ENCODE results near the gene ULK2. TPM values are rescaled to one million over a fixed set of nuclear protein-coding genes. Genes with fewer than 3 reads are reported as not detected.
"Not testable (repeated sequence)": the region's sequence is repeated elsewhere in the genome, so short reads cannot be mapped to it uniquely, and the experiment has no call there.

The ULK2 gene
- total and polyA plus RNA-seq, 2 donors from 2014 or later = 6.6 to 16.3 TPM

- no peaks in the 10 kb centered on the region for H3K9me3 ChIP-seq (ENCODE audit: control insufficient read depth in 2 of 3, insufficient read depth in 1 of 3, low read length in 3 of 3)
- intact Hi-C loops (cut with DNase I) = no loop called here
- peaks cover 0 to 2% (median 0%) of the 10 kb centered on the region in 3 donors for H3K4me1 ChIP-seq (ENCODE audit: control insufficient read depth in 2 of 3, insufficient read depth in 2 of 3, low read depth in 1 of 3, low read length in 3 of 3)
- no peak overlapping the region for H3K4me3 ChIP-seq (ENCODE audit: low read length in 3 of 3)
- H3K9ac ChIP-seq (ENCODE audit: low read length in 3 of 3) = no peak overlapping the region
- peaks cover 0 to under 1% (median 0%) of the 10 kb centered on the region in 3 donors for H3K36me3 ChIP-seq (ENCODE audit: control insufficient read depth in 2 of 3, insufficient read depth in 3 of 3, low read length in 3 of 3)
- no peak overlapping the region for H3K27ac ChIP-seq (ENCODE audit: low read depth in 2 of 2, low read length in 2 of 2)
- DNase-seq = no peak
- no peak for FAIRE-seq
- H3K27me3 ChIP-seq (ENCODE audit: control insufficient read depth, insufficient read depth, low read length) = no peaks in the 10 kb centered on the region
- no peak for TF ChIP-seq CTCF (IDR thresholded peaks at IDR 0.05; ENCODE audit: borderline replicate concordance, extremely low read depth, insufficient read depth)
Measured at GRCh38 chr17:19896679-19897078, 28.9 kb upstream of the ULK2 start.

GRCh38 chr17:19890554-19890953, 22.8 kb upstream of the ULK2 start:
- DNase-seq; H3K9me3 ChIP-seq (ENCODE audit: control insufficient read depth in 2 of 3, insufficient read depth in 1 of 3, low read length in 3 of 3); H3K9ac ChIP-seq (ENCODE audit: low read length in 3 of 3); H3K4me3 ChIP-seq (ENCODE audit: low read length in 3 of 3); H3K4me1 ChIP-seq (ENCODE audit: control insufficient read depth in 2 of 3, insufficient read depth in 2 of 3, low read depth in 1 of 3, low read length in 3 of 3); H3K27me3 ChIP-seq (ENCODE audit: control insufficient read depth, insufficient read depth, low read length); H3K27ac ChIP-seq (ENCODE audit: low read depth in 2 of 2, low read length in 2 of 2); H3K36me3 ChIP-seq (ENCODE audit: control insufficient read depth in 2 of 3, insufficient read depth in 3 of 3, low read length in 3 of 3); FAIRE-seq; intact Hi-C loops (cut with DNase I): not testable (repeated sequence)

- H3K9ac ChIP-seq (ENCODE audit: low read length in 3 of 3); H3K4me3 ChIP-seq (ENCODE audit: low read length in 3 of 3); H3K27ac ChIP-seq (ENCODE audit: low read depth in 2 of 2, low read length in 2 of 2); H3K36me3 ChIP-seq (ENCODE audit: control insufficient read depth in 2 of 3, insufficient read depth in 3 of 3, low read length in 3 of 3); H3K27me3 ChIP-seq (ENCODE audit: control insufficient read depth, insufficient read depth, low read length); intact Hi-C loops (cut with DNase I); H3K9me3 ChIP-seq (ENCODE audit: control insufficient read depth in 2 of 3, insufficient read depth in 1 of 3, low read length in 3 of 3); FAIRE-seq; DNase-seq; H3K4me1 ChIP-seq (ENCODE audit: control insufficient read depth in 2 of 3, insufficient read depth in 2 of 3, low read depth in 1 of 3, low read length in 3 of 3): not testable (repeated sequence)
Measured at GRCh38 chr17:19890001-19890400, 22.3 kb upstream of the ULK2 start.

- TF ChIP-seq CTCF (IDR thresholded peaks at IDR 0.05; ENCODE audit: borderline replicate concordance, extremely low read depth, insufficient read depth) = no peak
- Histone ChIP-seq H3K27me3 (ENCODE audit: control insufficient read depth, insufficient read depth, low read length) (no peaks in the 10 kb centered on the region), H3K9me3 (ENCODE audit: control insufficient read depth in 2 of 3, insufficient read depth in 1 of 3, low read length in 3 of 3) (no peaks in the 10 kb centered on the region), H3K36me3 (ENCODE audit: control insufficient read depth in 2 of 3, insufficient read depth in 3 of 3, low read length in 3 of 3) (no peaks in the 10 kb centered on the region), H3K9ac (ENCODE audit: low read length in 3 of 3) (no peak overlapping the region), H3K4me1 (ENCODE audit: control insufficient read depth in 2 of 3, insufficient read depth in 2 of 3, low read depth in 1 of 3, low read length in 3 of 3) (no peaks in the 10 kb centered on the region), H3K27ac (ENCODE audit: low read depth in 2 of 2, low read length in 2 of 2) (no peak overlapping the region), H3K4me3 (ENCODE audit: low read length in 3 of 3) (no peak overlapping the region)
- intact Hi-C loops (cut with DNase I) = no loop called here
- FAIRE-seq = no peak
- DNase-seq = no peak
Measured at GRCh38 chr17:19886116-19886515, 18.4 kb upstream of the ULK2 start.
